GM23338 (cell line): ENCODE data around the gene MYBPC2. TPM values are rescaled to one million over a fixed set of nuclear protein-coding genes. Genes with fewer than 3 reads are reported as not detected.

Experiments used
- ATAC-seq: fragments of 200-7000 bp; cut with Tn5 transposase; 3 replicates; pipeline ENCODE4 v1.9.1; 2020
- DNase-seq: peaks from one replicate; pipeline ENCODE4 v3.0.0-alpha.2; 2015; ENCODE audit warnings: low spot score
- H2AFZ ChIP-seq: fragments of 200-600 bp; sonication (generic); 2 replicates; pipeline ENCODE4 v1.8.0; 2016; ENCODE audit warnings: antibody characterized with exemption, mild to moderate bottlenecking, moderate library complexity
- H3F3A ChIP-seq: fragments of 200-600 bp; sonication (generic); replicated peaks from 2 replicates; pipeline ENCODE4 v1.8.0; 2017; ENCODE audit warnings: antibody characterized with exemption, mixed run types, low read depth
- H3K27ac ChIP-seq: fragments of 200-600 bp; sonication (generic); 2 replicates; pipeline ENCODE4 v1.6.1; 2016; ENCODE audit warnings: low read depth
- H3K27me3 ChIP-seq: fragments of 200-600 bp; sonication (generic); 2 replicates; pipeline ENCODE4 v1.8.0; 2016; ENCODE audit warnings: mild to moderate bottlenecking, mixed run types, moderate library complexity; ENCODE audit not compliant: insufficient read depth
- H3K36me3 ChIP-seq: fragments of 200-600 bp; sonication (generic); 2 replicates; pipeline ENCODE4 v1.8.0; 2016; ENCODE audit warnings: mild to moderate bottlenecking; ENCODE audit not compliant: insufficient read depth
- H3K4me1 ChIP-seq: fragments of 200-600 bp; sonication (generic); 2 replicates; pipeline ENCODE4 v1.8.0; 2016; ENCODE audit warnings: mild to moderate bottlenecking, moderate library complexity; ENCODE audit not compliant: insufficient read depth
- H3K4me2 ChIP-seq: fragments of 200-600 bp; sonication (generic); 2 replicates; pipeline ENCODE4 v1.7.1; 2017; ENCODE audit warnings: mixed run types
- H3K4me3 ChIP-seq: fragments of 200-600 bp; sonication (generic); 2 replicates; pipeline ENCODE4 v1.6.1; 2016; ENCODE audit warnings: mixed run types
- H3K79me2 ChIP-seq: fragments of 200-600 bp; sonication (generic); replicated peaks from 2 replicates; pipeline ENCODE4 v1.8.0; 2017; ENCODE audit warnings: mild to moderate bottlenecking; ENCODE audit not compliant: insufficient read depth
- H3K9me2 ChIP-seq: fragments of 200-600 bp; sonication (generic); 2 replicates; pipeline ENCODE4 v1.8.0; 2017; ENCODE audit not compliant: insufficient read depth
- H4K20me1 ChIP-seq: fragments of 200-600 bp; sonication (generic); replicated peaks from 2 replicates; pipeline ENCODE4 v1.8.0; 2017; ENCODE audit warnings: mild to moderate bottlenecking; ENCODE audit not compliant: insufficient read depth
- H3K27ac Mint-ChIP-seq: 2 replicates; pipeline ENCODE4 v1.8.0; 2020; ENCODE audit warnings: inconsistent platforms, mild to moderate bottlenecking, moderate library complexity, mixed read lengths
- H3K27me3 Mint-ChIP-seq: 3 replicates; pipeline ENCODE4 v1.8.0; 2022; ENCODE audit warnings: low read depth, mild to moderate bottlenecking, moderate library complexity, mixed read lengths, inconsistent platforms; ENCODE audit not compliant: insufficient read depth, poor library complexity
- H3K36me3 Mint-ChIP-seq: 3 replicates; pipeline ENCODE4 v1.8.0; 2021; ENCODE audit warnings: low read depth, mild to moderate bottlenecking, inconsistent platforms, moderate library complexity, mixed read lengths
- H3K4me1 Mint-ChIP-seq: 3 replicates; pipeline ENCODE4 v1.8.0; 2020; ENCODE audit warnings: mild to moderate bottlenecking, inconsistent platforms, mixed read lengths
- H3K4me3 Mint-ChIP-seq: 3 replicates; pipeline ENCODE4 v1.8.0; 2021; ENCODE audit warnings: moderate library complexity, mild to moderate bottlenecking, inconsistent platforms, mixed read lengths
- H3K9me3 Mint-ChIP-seq: 3 replicates; pipeline ENCODE4 v1.8.0; 2020; ENCODE audit warnings: moderate library complexity, mild to moderate bottlenecking, inconsistent platforms, mixed read lengths
- CREB1 ChIP-seq: fragments of 250-450 bp; sonication (Bioruptor Pico); IDR thresholded peaks from 2 replicates; pipeline ENCODE4 v1.5.0; 2020; ENCODE audit warnings: low read depth, mild to moderate bottlenecking, moderate library complexity
- CTCF ChIP-seq, 2 experiments: fragments of 200-600 bp in 1 of 2; sonication (generic) in 1 of 2; conservative IDR thresholded peaks; 2 replicates each; pipeline versions ENCODE4 v1.5.1 to v1.6.1; 2016 to 2017; ENCODE audit warnings: antibody characterized with exemption in 2 of 2, low read depth in 2 of 2, mild to moderate bottlenecking in 2 of 2, moderate library complexity in 1 of 2
- ETS1 ChIP-seq: IDR thresholded peaks from 2 replicates; pipeline ENCODE4 v1.6.1; 2016; ENCODE audit warnings: antibody characterized with exemption
- EZH2 ChIP-seq: fragments of 200-600 bp; sonication (generic); IDR thresholded peaks from one replicate; pipeline ENCODE4 v1.8.0; 2017; ENCODE audit warnings: antibody characterized with exemption, mild to moderate bottlenecking, low read depth; ENCODE audit not compliant: unreplicated experiment
- EZH2phosphoT487 ChIP-seq: fragments of 200-600 bp; sonication (generic); IDR thresholded peaks from one replicate; pipeline ENCODE4 v1.8.1; 2018; ENCODE audit warnings: antibody characterized with exemption; ENCODE audit not compliant: unreplicated experiment
- REST ChIP-seq: IDR thresholded peaks from one replicate; pipeline ENCODE4 v1.6.1; 2018; ENCODE audit warnings: antibody characterized with exemption; ENCODE audit not compliant: unreplicated experiment
- STAT1 ChIP-seq: IDR thresholded peaks from one replicate; pipeline ENCODE4 v1.6.1; 2016; ENCODE audit warnings: antibody characterized with exemption; ENCODE audit not compliant: unreplicated experiment
- ZNF114 ChIP-seq: fragments of 250-450 bp; sonication (Bioruptor Pico); IDR thresholded peaks from 2 replicates; pipeline ENCODE4 v1.5.0; 2020; ENCODE audit warnings: mild to moderate bottlenecking, moderate library complexity
- ZNF331 ChIP-seq: fragments of 250-450 bp; sonication (Bioruptor Pico); IDR thresholded peaks from 2 replicates; pipeline ENCODE4 v1.5.0; 2020; ENCODE audit warnings: low read depth, mild to moderate bottlenecking, moderate library complexity
- ZNF462 ChIP-seq: fragments of 250-450 bp; sonication (Bioruptor Pico); IDR thresholded peaks from 2 replicates; pipeline ENCODE4 v1.5.0; 2020; ENCODE audit warnings: mild to moderate bottlenecking, moderate library complexity
- polyA plus RNA-seq: library from polyadenylated mRNA; unstranded; fragments of >200 nt; fragmentation: Nextera tagmentation; extraction: Ambion mirVana; gene quantifications from 2 replicates; pipeline ENCODE4 v1.2.1, GENCODE V29; 2016
- total RNA-seq: library from RNA; depleted of rRNA; stranded (reverse); fragments of >200 nt; shearing (Covaris generic); gene quantifications from 2 replicates; pipeline ENCODE4 v1.2.3, GENCODE V29; 2014

Gene MYBPC2
- total and polyA plus RNA-seq, 2 experiments from 2014 or later, result 4.2 to 5.9 TPM

GRCh38 chr19:50428772-50429463 is 3.8 kb upstream of the MYBPC2 start:
- Histone ChIP-seq H3K9me2 (no peaks in the 10 kb centered on the region), H3K4me2 (peak overlapping the region; percentile 79), H3K27ac (no peak overlapping the region), H4K20me1 (no peaks in the 10 kb centered on the region; the same call in 1 of the 2 replicates), H3K36me3 (no peaks in the 10 kb centered on the region), H3K79me2 (no peaks in the 10 kb centered on the region), H3F3A (peaks cover 20% of the 10 kb centered on the region; the same call in 1 of the 2 replicates), H3K4me1 (peaks cover 29% of the 10 kb centered on the region), H3K27me3 (peaks cover 26% of the 10 kb centered on the region), H3K4me3 (no peak overlapping the region), H2AFZ (no peak overlapping the region)
- no peak overlapping the region for H3K27ac Mint-ChIP-seq
- peaks cover 9% of the 10 kb centered on the region for H3K36me3 Mint-ChIP-seq
- H3K4me1 Mint-ChIP-seq, result peaks cover 19% of the 10 kb centered on the region
- ATAC-seq (no peak), DNase-seq (no peak)
- H3K4me3 Mint-ChIP-seq, result no peak overlapping the region
- TF ChIP-seq STAT1 (no peak), REST (no peak), ZNF462 (CRISPR knock-in tag) (no peak), ETS1 (no peak), ZNF114 (CRISPR knock-in tag) (no peak), EZH2 (no peak), ZNF331 (CRISPR knock-in tag) (no peak), CREB1 (CRISPR knock-in tag) (no peak), CTCF (conservative IDR thresholded peaks at IDR 0.05; ENCODE audit: low read depth in 2 of 2) (no peak), EZH2phosphoT487 (no peak)
- H3K27me3 Mint-ChIP-seq, result peaks cover 19% of the 10 kb centered on the region
- no peaks in the 10 kb centered on the region; the same call in 2 of the 3 replicates for H3K9me3 Mint-ChIP-seq
